ENCODE results near the gene SORBS1. TPM values are rescaled to one million over a fixed set of nuclear protein-coding genes. Genes with fewer than 3 reads are reported as not detected.

Gene SORBS1
- polyA plus RNA-seq, 4 donors = 30.8 to 46.7 (median 31.8) TPM

DNA sequence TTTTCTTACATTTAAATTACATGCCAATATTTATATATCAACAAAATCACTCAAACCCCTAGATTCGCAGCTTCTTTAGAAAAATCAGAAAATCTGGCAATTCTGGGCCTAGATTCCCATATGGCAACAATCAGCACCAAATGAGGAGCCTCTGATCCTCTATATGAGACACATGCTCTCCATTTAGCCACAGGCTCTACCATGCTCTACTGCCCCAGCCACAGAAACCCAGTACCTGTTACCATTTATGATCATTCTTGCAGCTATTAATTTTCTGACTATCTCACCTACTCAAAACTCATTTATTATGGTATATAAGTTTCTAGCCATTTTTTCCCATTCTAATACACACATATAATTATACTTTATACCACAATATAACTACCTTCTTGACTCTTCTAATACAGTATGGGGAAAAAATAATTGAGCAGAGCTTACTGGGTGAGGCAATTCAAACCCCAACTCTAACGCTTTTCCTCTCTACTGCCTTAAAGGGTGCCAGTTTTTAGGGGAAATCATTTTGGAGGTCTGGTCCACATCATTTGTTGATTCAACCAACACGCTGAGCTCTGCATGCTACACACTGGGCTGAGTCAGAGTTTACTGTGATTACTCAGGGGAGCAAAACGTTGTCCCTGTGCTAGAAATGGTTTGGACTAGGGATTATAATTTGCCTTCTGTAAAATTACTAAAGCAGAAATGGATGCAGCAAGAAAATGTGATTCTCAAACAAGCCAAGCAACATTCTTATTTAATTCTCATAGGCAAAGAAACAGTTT, 281.9 kb downstream of the SORBS1 start:
- no peak for DNase-seq (ENCODE audit: low read depth in 4 of 4, low spot score in 3 of 4)

DNA sequence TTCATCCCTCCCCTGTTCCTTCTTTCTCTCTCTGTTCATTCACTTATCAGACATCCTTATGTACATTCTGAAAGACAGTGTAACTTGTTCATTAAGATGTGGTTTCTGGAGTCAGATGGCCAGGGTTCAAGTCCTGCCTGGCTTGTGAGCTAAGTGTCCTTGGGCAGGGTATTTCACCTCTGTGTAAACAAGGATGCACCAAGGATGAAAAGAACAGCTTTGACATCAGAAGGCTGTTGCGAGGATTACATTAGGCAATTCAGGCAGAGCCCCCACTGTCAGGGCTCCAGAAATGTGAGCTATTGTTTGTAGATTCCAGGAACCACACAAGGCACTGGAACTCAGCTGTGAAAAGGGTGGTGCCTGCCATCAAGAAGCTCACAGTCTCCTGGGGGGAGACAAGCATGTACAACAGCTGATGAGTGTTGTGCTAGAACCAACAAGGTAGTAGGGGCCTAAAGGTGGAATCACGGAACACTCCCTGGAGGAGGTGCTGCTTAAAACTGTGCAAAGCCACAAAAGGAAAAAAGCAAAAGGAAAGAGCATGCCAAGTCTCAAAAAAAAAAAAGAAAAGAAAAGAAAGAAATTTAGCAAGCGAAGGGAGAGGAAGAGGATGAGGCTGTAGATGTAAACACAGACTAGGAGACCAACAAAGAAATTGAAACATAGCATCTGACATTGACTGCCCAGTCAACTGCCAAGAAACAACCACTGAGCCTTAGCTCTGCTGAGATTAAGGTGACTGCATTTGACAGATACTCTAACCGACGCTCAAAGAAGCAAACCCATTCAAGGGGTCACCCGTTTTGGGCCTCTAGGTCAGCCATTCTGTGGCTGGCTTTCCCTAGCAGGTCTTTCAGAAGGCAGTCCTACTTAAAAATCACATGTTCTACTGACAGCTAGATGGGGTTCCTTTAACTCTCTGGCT, 282.8 kb downstream of the SORBS1 start:
- no peak for DNase-seq (ENCODE audit: low read depth in 4 of 4, low spot score in 3 of 4)

DNA sequence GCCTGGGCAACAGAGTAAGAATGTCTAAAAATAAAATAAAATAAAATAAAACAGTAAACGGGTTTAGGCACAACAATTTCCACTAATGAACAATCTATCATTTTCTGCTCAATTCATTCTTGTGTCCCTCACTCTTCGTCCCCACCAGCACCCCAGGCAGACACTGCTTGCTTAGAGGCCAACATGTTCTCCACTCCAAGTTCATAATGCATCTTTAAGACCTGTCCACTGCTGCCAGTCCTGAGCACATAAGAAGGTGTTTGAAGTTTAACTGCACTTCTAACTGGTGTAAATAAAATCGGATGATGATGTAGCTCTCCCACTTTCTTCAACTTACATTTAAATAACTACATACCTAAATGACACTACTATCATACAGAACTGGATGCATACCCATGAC, 283.6 kb downstream of the SORBS1 start:
- no peak for DNase-seq (ENCODE audit: low read depth in 4 of 4, low spot score in 3 of 4)

DNA sequence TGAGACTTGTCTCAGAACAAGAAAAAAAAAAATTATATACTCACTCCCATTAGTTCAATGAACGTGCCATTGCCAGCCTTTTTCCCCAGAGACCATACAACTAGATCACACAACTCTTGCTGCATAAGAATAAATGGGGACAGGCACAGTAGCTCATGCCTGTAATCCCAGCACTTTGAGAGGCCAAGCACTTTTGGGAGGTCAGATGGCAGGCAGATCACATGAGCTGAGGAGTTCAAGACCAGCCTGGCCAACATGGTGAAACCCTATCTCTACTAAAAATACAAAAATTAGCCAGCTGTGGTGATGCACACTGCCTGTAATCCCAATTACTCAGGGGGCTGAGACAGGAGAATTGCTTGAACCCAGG, 284.0 kb downstream of the SORBS1 start:
- no peak for DNase-seq (ENCODE audit: low read depth in 4 of 4, low spot score in 3 of 4)

DNA sequence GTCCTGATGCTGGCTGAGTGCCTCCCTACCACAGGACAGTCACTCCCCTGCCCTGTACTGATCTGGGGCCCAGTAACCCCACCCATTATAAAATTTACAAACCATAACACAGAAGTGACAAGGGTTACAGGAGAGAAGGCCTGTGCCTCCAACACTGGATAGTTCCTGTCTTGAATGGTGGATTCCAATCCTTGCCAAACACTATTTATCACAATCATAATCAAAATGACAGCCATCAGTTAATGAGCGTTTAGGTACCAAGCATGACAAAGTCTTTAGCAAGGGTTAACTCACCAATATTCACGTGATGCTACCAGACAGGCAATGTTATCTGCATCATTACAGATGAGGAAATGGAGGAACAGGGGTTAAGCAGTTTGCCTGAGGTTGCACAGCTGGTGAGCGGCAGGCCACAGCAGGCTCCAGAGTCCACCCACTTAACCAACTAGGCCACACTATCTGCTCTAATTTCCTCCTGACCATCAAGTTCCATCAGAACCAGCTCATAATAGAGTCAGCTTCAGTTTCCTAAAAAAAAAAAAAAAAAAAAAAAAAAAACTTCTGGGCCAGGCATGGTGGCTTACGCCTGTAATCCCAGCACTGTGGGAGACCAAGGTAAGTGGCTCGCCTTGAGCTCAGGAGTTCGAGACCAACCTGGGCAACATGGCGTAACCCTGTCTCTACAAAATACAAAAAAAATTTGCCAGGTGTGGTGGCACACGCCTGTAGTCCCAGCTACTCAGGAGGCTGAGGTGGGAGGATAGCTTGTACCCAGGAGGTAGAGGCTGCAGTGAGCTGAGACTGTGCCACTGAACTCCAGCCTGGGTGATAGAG, 284.6 kb downstream of the SORBS1 start:
- no peak for DNase-seq (ENCODE audit: low read depth in 4 of 4, low spot score in 3 of 4)

DNA sequence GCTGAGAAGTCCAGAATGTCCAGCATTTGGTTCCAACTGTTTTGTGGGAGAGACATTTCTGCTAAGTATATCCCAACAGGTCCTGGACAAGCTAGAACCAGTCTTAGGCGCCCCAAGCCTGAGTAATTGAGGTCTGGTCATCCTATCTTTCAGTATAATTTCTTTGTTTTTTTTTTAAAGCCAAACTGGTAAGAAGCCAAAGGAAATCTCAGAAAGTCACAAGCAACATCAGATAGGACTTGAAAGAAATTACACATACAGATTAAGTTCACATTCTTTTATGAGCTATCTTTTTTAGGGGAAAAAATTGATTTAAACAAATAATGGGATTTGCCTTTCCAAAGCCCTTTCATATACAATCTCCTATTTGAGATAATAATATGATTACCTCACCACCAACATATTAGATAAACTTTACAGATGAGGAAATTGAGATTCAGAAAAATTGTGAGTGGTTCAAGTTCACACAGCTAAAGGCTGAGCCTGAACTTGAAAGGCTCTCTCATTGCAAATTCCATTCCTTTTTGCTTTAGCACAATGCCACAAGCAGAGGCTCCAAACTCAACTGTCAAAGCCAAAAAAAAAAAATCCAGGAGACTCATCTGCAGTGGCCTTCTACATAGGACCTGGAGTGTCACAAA, 285.3 kb downstream of the SORBS1 start:
- DNase-seq (ENCODE audit: low read depth in 4 of 4, low spot score in 3 of 4) = no peak

DNA sequence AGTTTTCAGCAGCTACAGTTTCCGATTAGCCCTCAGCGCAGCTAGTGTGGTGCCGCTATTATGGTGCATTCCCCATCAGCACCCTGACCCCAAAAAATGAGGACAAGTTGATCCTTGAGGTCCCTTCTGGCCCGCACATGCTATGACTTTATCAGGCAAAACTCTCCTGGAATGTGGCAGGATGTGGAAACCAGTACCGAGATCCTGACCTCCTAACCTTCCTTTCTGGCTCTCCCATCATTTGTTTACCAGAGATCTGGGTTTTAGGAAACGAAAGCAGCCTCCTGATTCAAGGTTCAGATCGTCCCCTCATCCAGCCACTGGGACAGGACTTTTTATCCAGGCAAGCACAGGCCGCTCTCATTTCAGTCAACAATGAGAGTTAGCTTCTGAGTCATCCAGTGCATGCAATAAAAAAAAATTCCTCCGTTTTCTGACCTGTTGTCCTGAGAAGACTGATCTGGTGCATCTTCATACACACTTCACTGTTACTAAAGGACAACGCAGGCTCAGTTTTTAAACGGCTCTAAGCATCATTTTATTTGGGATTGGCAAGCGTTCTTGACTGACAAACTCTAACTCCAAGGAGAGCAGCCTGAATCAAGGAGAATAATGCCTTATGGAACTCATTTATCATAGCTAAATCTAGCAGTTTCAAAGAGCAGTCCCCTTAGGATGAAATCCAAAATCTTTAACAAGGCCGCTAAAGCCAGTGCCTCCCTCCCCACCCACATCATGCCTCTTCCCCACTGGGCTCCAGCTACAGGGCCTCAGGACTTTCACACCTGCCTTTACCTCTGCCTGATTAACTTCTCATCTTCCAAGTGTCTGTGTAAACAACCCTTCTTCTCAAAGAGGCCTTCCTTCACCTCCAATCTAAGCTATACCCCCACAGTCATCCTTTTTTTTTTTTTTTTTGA, 287.5 kb downstream of the SORBS1 start:
- no peak for DNase-seq (ENCODE audit: low read depth in 4 of 4, low spot score in 3 of 4)

DNA sequence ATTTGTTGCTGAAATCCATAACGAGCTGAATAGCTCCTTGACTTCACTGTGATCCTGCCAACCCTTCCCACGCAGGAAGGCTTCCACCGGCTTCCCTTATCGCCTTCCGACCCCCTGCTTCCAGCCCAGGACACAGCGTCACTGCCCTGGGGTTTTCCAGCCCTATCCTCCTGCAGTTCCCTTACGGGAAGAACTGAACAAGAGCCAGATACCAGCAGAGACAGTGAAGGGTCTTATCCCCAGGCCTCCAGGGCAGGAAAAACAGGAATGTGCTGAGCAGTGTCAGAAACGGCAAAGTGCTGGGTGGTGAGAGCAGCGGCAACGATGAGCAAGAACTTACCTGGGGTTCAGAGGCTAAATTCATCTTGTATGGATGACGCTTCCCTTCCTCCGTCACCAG, 292.7 kb downstream of the SORBS1 start:
- DNase-seq (ENCODE audit: low read depth in 4 of 4, low spot score in 3 of 4) = no peak

DNA sequence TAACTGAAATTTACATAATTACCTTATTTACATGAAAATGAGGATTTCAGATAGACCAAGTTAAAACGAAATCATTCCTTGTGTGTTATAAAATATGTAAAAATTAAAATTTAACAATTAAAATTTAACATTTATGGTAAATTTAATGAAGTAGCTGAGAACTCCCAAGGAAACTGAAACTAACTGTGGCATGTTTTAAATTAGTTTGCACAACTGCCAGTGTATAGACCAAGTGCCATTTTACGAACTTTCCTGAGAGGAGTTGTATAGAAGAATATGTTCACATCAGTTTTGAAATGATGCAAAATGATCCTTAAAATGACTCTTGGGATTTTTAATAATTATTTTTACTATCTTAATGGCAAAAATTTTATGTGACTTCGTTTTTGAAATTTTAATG, 293.9 kb downstream of the SORBS1 start:
- no peak for DNase-seq (ENCODE audit: low read depth in 4 of 4, low spot score in 3 of 4)

DNA sequence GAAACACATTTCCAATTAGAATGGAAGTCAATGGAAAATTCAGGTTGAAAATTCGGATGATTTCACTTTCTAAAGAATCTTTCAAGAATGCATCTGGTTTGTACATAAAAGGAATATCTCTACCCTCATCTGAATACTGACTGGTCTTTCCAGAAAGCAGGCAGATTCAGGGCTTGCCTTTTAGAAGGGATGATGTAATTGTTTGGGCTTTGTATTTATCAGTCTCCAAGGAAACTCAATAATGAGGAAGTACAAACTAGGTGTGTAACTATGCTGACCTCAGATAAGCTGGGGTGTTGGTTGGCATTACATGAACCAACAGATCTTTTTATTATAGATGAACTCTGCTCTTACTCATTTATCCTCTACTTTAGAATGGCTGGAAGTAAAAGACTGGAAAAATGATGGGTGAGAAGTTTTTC, 294.5 kb downstream of the SORBS1 start:
- no peak for DNase-seq (ENCODE audit: low read depth in 4 of 4, low spot score in 3 of 4)

DNA sequence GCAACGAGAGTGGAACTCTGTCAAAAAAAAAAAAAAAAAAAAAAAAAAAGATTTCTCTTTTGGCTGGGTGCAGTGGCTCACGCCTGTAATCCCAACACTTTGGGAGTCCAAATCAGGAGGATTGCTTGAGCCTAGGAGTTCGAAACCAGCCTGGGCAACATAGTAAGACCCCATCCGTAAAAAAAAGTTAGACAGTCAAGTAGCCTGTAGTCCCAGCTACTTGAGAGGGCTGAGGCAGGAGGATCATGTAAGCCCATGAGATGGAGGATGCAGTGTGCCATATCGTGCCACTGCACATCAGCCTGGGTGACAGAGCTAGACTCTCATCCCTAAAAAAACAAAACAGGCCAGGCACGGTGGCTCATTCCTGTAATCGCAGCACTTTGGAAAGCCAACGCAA, 295.6 kb downstream of the SORBS1 start:
- DNase-seq (ENCODE audit: low read depth in 4 of 4, low spot score in 3 of 4) = no peak

DNA sequence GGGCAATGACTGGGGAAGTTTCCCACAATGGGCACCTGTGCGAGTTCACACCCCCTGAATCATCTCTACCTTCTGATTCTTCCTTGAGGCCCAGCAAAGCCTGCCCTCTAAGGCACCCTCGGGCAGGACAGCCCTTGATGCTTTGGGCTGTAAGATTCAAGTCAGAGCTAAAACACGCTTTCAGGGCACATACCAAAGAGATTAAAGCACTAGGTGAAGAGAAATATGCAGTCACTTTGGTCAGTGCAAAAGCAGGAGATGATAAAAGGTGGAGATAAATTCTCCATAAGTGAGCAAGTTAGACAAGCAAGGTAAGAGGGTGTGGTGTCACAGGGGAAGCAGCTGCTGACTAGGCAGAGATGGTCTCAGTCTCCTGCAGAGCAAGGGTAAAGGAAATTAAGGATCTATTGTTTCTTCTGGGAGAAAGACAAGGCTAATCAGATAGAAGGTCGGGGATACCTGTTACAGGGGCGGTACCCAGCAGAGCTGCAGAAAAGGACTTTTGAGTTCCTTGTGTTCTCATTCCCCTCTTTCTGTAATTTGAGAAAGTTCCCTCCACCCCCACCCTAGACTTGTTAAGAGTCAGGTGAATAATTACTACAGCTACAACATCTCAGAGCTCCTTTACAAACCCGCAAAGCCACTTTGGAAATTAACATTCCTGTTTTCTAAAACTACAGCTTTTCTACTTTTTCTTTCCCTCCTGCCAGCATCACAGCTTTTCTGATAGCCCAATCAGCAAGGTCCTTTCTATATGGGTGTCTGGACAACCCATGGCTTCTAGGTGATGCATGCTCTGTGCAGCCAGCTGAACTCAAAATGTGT, 296.7 kb downstream of the SORBS1 start:
- DNase-seq (ENCODE audit: low read depth in 4 of 4, low spot score in 3 of 4) = no peak

DNA sequence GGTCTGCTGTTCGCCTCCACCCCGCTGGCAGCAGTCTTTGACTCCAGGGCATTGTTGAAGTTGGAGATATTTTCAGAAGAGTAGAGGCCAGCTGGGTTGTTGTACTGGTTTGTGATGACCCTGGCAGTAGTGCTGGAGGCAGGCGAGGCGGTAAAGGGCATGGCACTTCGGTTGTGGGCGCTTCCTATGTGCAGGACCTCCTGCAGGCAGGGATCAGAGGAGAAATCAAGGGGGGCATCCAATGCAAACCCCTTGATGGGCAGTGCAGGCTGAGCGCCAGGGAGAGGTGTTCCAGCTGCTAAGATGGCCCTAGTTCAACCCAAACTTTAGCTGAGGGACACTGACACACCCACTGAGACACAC, 297.3 kb downstream of the SORBS1 start:
- DNase-seq (ENCODE audit: low read depth in 4 of 4, low spot score in 3 of 4) = no peak

DNA sequence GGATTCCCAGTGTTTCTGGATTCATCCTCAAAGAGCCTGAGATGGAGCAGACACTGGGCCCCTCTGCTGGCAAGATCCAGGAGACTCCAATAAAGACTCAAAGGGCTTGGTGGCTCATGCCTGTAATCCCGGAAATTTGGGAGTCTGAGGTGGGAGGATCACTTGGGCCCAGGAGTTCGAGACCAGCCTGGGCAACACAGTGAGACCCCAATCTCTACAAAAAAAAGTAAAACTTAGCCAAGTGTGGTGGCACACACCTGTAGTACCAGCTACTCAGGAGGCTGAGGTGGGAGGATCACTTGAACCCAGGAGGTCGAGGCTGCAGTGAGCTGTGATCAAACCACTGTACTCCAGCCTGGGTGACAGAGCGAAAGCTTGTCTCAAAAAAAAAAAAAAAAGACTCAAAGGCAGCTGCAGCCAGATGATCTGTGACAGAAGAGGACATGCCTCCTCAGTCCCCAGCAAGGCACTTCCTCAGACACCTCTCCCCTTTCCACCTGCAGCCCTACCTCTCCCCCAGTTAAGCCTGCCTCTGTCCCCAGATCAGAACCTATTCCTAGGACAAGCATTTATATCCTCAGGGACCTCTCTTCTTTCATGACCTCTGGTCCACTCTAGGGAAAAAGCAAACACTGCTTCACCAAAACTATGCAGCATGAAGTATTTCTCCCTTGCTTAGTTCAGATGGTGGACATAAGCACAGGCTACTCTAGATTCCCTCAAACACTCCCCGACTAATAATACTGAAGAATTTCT, 298.2 kb downstream of the SORBS1 start:
- no peak for DNase-seq (ENCODE audit: low read depth in 4 of 4, low spot score in 3 of 4)

DNA sequence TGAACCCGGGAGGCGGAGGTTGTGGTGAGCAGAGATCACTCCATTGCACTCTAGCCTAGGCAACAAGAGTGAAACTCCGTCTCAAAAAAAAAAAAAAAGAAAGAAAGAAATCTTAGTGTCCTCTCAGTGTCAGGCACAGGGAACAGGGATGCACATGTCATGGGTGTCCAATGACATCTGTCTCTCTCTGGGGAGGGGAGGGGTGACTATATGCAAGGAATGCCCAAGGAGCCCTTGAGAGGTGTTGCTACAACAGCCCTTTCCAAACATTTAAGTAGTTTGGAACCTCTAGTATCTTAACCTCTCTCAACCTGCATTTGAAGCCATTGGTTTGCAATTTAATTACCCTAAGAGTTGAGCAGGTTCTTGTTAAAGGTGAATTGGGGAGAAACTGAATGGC, 299.2 kb downstream of the SORBS1 start:
- no peak for DNase-seq (ENCODE audit: low read depth in 4 of 4, low spot score in 3 of 4)

Measured in left renal pelvis (tissue), 4 donors.